H1 (cell line): ENCODE results near the gene SERPINB6. TPM values are rescaled to one million over a fixed set of nuclear protein-coding genes. Genes with fewer than 3 reads are reported as not detected.

Source experiments
- CHD7 ChIP-seq: fragments of 300-600 bp; sonication (generic); IDR thresholded peaks from 2 replicates; pipeline ENCODE4 v1.7.1; 2012; ENCODE audit warnings: low read length, moderate library complexity, mild to moderate bottlenecking, inconsistent platforms; ENCODE audit not compliant: insufficient replicate concordance
- polyA plus RNA-seq, 7 experiments: library from polyadenylated mRNA; depleted of rRNA in 3 of 7; stranded (reverse) in 5 of 7; unstranded in 2 of 7; fragments of >200 nt in 5 of 7; fragments of 200-250 nt in 2 of 7; gene quantifications; 1 replicate in 5 of 7; 2 replicates in 1 of 7; 4 replicates in 1 of 7; pipeline versions ENCODE4 v1.2.1 to v1.2.3, GENCODE V29; 2011 to 2013; ENCODE audit warnings: missing spikeins in 2 of 7, mixed read lengths in 2 of 7
- total RNA-seq: library from RNA; stranded (reverse); fragmentation: NEBNext Ultra II Directional; extraction: Animal tissue kit (Norgen Biotek cat#: 25700); gene quantifications from 2 replicates; pipeline ENCODE4 v1.2.1, GENCODE V29; 2021

Gene SERPINB6
- total and polyA plus RNA-seq, 2 of the 8 experiments (the other 6 are each of a cell fraction or from before 2014, with no cell fraction given): 27.2 to 29.4 TPM

DNA sequence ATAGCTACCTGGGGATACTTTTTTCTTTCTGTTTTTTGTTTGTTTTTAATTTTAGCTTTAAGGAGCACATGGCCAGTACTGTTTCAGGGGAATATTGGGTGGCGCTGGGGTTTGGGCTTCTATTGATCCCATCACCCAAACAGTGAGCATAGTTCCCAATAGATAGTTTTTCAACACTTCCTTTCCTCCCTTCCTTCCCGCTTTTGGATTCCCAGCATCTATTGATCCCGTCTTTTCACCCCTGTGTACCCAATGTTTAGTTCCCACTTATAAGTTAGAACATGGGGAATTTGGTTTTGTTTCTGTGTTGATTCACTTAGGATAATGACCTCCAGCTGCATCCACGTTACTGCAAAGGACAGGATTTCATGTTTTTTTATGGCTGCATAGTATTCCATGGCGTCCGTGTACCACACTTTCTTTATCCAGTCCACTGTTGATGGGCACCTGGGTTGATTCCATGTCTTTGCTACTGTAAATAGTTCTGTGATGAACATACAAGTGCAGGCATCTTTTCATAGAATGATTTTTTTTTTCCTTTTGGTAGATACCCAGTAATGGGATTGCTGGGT is 48.5 kb upstream of the SERPINB6 start (continued):
- no peak for TF ChIP-seq CHD7
